ENCODE results near the gene RIMBP2. TPM values are rescaled to one million over a fixed set of nuclear protein-coding genes. Genes with fewer than 3 reads are reported as not detected.

Gene RIMBP2
- total and polyA plus RNA-seq, 11 donors: 2.1 TPM; not detected in 10

DNA sequence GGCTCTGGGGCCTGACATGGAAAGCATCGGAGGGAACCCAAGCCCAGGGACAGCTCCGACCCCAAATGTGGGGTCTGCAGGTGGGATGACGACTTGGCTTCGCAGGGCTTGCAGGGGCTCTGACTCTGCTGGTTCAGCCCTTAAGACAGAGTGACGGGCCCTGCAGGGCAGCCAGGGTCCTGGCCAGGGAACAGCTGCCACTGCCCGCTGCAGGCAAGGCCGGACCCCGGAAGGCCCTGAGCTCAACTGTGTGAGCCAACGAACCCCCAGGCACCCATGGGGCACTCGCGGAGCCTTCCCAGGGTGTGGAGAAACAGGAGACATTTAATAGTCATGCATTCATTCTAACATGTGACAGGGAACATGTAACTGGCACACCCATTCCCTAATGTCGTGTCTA, 257.8 kb downstream of the RIMBP2 start:
- Histone ChIP-seq H3K9me3 (no peaks in the 10 kb centered on the region), H3K4me3 (no peak overlapping the region), H3K4me1 (peaks cover 0 to 9% (median 0%) of the 10 kb centered on the region in 12 donors), H3K27me3 (peaks cover 0 to 5% (median 0%) of the 10 kb centered on the region in 9 donors), H3K36me3 (no peaks in the 10 kb centered on the region), H3K27ac (no peak overlapping the region)
- DNase-seq: peak in 1 of 5 donors; percentile 29
- intact Hi-C loops (cut with DNase I): no loop called here
- ATAC-seq: no peak
- WGBS, 4 donors: 76 to 86% (median 81%) methylated on average over 10 to 12 of the region's 12 CpGs
- TF ChIP-seq, protein P1, sequence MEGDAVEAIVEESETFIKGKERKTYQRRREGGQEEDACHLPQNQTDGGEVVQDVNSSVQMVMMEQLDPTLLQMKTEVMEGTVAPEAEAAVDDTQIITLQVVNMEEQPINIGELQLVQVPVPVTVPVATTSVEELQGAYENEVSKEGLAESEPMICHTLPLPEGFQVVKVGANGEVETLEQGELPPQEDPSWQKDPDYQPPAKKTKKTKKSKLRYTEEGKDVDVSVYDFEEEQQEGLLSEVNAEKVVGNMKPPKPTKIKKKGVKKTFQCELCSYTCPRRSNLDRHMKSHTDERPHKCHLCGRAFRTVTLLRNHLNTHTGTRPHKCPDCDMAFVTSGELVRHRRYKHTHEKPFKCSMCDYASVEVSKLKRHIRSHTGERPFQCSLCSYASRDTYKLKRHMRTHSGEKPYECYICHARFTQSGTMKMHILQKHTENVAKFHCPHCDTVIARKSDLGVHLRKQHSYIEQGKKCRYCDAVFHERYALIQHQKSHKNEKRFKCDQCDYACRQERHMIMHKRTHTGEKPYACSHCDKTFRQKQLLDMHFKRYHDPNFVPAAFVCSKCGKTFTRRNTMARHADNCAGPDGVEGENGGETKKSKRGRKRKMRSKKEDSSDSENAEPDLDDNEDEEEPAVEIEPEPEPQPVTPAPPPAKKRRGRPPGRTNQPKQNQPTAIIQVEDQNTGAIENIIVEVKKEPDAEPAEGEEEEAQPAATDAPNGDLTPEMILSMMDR (IDR thresholded peaks at IDR 0.05): no peak
- TF ChIP-seq POLR2A (IDR thresholded peaks at IDR 0.05): no peak

DNA sequence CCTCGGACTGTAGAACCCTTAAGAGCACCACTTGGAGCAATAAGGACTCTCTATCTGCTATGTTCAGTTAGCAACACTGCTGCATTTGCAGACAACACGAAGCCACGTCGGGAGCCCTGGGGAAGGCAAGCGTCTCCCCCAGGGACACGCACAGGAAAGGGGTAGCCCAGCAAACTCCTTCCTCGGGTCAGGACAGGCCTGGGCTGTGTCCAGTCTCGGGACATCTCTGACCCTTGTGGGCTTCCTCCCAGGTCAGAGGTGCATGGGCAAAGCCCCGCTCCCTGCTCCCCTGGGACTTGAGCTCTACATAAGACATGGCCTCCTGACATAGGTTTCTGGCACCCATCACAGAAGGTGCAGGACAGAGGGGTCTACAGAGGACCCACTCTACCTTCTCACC, 258.9 kb downstream of the RIMBP2 start:
- WGBS, 4 donors: 67 to 80% (median 75%) methylated on average over 7 to 9 of the region's 9 CpGs
- Histone ChIP-seq H3K27ac (no peak overlapping the region), H3K27me3 (peaks cover 0 to 5% (median 0%) of the 10 kb centered on the region in 9 donors), H3K36me3 (no peaks in the 10 kb centered on the region), H3K4me3 (no peak overlapping the region), H3K9me3 (no peaks in the 10 kb centered on the region), H3K4me1 (peaks cover 0 to 6% (median 0%) of the 10 kb centered on the region in 12 donors)
- intact Hi-C loops (cut with DNase I): no loop called here
- TF ChIP-seq, protein P1 (IDR thresholded peaks at IDR 0.05): no peak
- no peak for TF ChIP-seq POLR2A (IDR thresholded peaks at IDR 0.05)
- no peak for DNase-seq
- no peak for ATAC-seq

DNA sequence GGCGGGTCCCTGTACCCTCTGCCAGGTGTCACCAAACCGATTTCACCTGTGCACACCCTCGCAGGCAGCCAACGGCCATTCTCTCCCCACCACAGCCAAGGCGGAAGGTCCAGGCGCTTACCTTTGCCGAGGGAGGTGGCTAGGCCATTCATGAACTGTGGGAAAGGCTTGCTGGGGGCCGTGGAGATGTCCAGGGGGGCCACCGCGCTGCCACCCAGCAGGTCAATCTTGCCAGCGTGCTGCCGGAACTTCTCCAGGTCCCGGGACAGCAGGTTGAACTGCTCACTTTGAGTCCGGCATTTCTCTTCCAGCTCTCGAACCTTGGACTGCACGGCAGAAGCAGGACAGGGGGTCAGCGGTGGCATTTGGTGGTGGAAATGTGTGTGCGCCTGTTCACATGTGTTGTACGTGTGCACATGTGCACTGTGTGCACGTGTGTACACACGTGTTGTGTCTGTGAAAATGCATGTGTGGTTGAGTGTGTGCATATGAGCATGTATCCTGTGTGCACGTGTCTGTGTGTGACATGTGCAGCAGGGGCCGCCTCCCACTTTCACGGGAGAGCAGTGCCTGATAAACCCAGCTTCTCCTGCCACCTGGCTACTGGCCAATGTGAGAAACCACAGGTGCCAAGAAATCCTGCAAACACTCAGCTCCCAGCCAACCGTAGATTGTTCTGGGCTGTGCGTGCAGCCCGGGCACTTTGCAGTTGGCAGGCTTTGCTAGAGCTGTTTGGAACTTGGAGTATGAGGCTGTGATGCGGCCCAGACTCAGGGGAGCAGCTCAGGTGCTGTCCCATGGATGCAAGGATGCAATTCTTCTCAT, 259.5 kb downstream of the RIMBP2 start:
- WGBS, 4 donors: 66 to 70% (median 67%) methylated on average over 25 to 28 of the region's 28 CpGs
- peaks cover 0 to 6% (median 0%) of the 10 kb centered on the region in 12 donors for H3K4me1 ChIP-seq
- H3K27me3 ChIP-seq: peaks cover 0 to 5% (median 0%) of the 10 kb centered on the region in 9 donors
- H3K4me3 ChIP-seq: no peak overlapping the region
- H3K9me3 ChIP-seq: no peaks in the 10 kb centered on the region
- H3K36me3 ChIP-seq: no peaks in the 10 kb centered on the region
- intact Hi-C loops (cut with DNase I): no loop called here
- peak; percentile 62 to 92 (median 92) for ATAC-seq
- no peak overlapping the region for H3K27ac ChIP-seq
- TF ChIP-seq, protein P1 (IDR thresholded peaks at IDR 0.05): no peak
- no peak for TF ChIP-seq POLR2A (IDR thresholded peaks at IDR 0.05)
- DNase-seq: peak; percentile 42 to 85 (median 64)

DNA sequence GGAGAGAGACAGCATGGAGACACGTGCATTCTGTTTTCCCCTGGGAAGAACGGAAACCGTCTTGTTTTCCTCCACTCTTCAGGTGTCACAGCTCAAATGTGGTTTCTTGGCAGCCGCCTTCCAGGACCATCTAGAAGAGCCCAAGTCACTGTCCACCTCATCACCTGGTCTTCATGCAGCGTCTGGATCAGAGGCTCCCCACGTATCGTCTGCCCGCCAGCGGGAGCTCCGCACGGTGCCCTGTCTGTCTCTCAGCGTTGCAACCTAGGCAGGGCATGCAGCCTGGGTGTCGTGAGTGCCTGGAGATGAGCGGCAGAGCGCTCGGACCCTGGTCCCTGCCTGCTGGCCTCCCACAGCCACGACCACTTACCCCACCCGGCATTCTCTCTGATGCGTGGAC, 260.9 kb downstream of the RIMBP2 start:
- Histone ChIP-seq H3K36me3 (no peaks in the 10 kb centered on the region), H3K27ac (no peak overlapping the region), H3K4me1 (peaks cover 0 to 6% (median 0%) of the 10 kb centered on the region in 12 donors), H3K4me3 (no peak overlapping the region), H3K9me3 (no peaks in the 10 kb centered on the region), H3K27me3 (no peaks in the 10 kb centered on the region)
- no peak for ATAC-seq
- no peak for DNase-seq
- TF ChIP-seq, protein P1 (IDR thresholded peaks at IDR 0.05): no peak
- no peak for TF ChIP-seq POLR2A (IDR thresholded peaks at IDR 0.05)
- WGBS, 4 donors: 76 to 91% (median 77%) methylated on average over 16 to 19 of the region's 19 CpGs
- intact Hi-C loops (cut with DNase I): no loop called here
